ENCODE data around the gene ROR1. TPM values are rescaled to one million over a fixed set of nuclear protein-coding genes. Genes with fewer than 3 reads are reported as not detected.
A peak's percentile ranks its signal among the peaks of the same experiment; 100 is the strongest.

ROR1 gene
- total RNA-seq, 1 donor from 2014 or later = 0.26 TPM

GRCh38 chr1:64187646-64188045, 413.8 kb downstream of the ROR1 start:
- FAIRE-seq (peak; percentile 18), DNase-seq (ENCODE audit: low read depth) (no peak)
- Histone ChIP-seq H3K36me3 (ENCODE audit: control insufficient read depth, insufficient read depth, low read length) (no peaks in the 10 kb centered on the region), H3K27me3 (ENCODE audit: control insufficient read depth, insufficient read depth, low read length) (no peaks in the 10 kb centered on the region), H3K4me3 (ENCODE audit: low read depth, low read length) (no peak overlapping the region)
- TF ChIP-seq CTCF (IDR thresholded peaks at IDR 0.05; ENCODE audit: insufficient read depth, low read length, severe bottlenecking) = no peak

GRCh38 chr1:64192290-64192689, 418.5 kb downstream of the ROR1 start:
- no peak for DNase-seq (ENCODE audit: low read depth)
- H3K4me3 ChIP-seq (ENCODE audit: low read depth, low read length) = no peak overlapping the region
- H3K36me3 ChIP-seq (ENCODE audit: control insufficient read depth, insufficient read depth, low read length) = no peaks in the 10 kb centered on the region
- FAIRE-seq = peak; percentile 50
- no peaks in the 10 kb centered on the region for H3K27me3 ChIP-seq (ENCODE audit: control insufficient read depth, insufficient read depth, low read length)
- TF ChIP-seq CTCF (IDR thresholded peaks at IDR 0.05; ENCODE audit: insufficient read depth, low read length, severe bottlenecking) = no peak

- no peaks in the 10 kb centered on the region for H3K27me3 ChIP-seq (ENCODE audit: control insufficient read depth, insufficient read depth, low read length)
- no peak for FAIRE-seq
- DNase-seq (ENCODE audit: low read depth) = no peak
- H3K36me3 ChIP-seq (ENCODE audit: control insufficient read depth, insufficient read depth, low read length) = no peaks in the 10 kb centered on the region
- no peak overlapping the region for H3K4me3 ChIP-seq (ENCODE audit: low read depth, low read length)
- no peak for TF ChIP-seq CTCF (IDR thresholded peaks at IDR 0.05; ENCODE audit: insufficient read depth, low read length, severe bottlenecking)
Measured at GRCh38 chr1:64194168-64195080, 420.6 kb downstream of the ROR1 start.

- TF ChIP-seq CTCF (IDR thresholded peaks at IDR 0.05; ENCODE audit: insufficient read depth, low read length, severe bottlenecking) = no peak
- Histone ChIP-seq H3K4me3 (ENCODE audit: low read depth, low read length) (no peak overlapping the region), H3K27me3 (ENCODE audit: control insufficient read depth, insufficient read depth, low read length) (no peaks in the 10 kb centered on the region), H3K36me3 (ENCODE audit: control insufficient read depth, insufficient read depth, low read length) (no peaks in the 10 kb centered on the region)
- DNase-seq (ENCODE audit: low read depth) (no peak), FAIRE-seq (no peak)
Measured at GRCh38 chr1:64195081-64195395, 421.2 kb downstream of the ROR1 start.

- DNase-seq (ENCODE audit: low read depth) = no peak
- Histone ChIP-seq H3K27me3 (ENCODE audit: control insufficient read depth, insufficient read depth, low read length) (no peaks in the 10 kb centered on the region), H3K36me3 (ENCODE audit: control insufficient read depth, insufficient read depth, low read length) (no peaks in the 10 kb centered on the region), H3K4me3 (ENCODE audit: low read depth, low read length) (no peak overlapping the region)
- no peak for FAIRE-seq
- no peak for TF ChIP-seq CTCF (IDR thresholded peaks at IDR 0.05; ENCODE audit: insufficient read depth, low read length, severe bottlenecking)
Measured at GRCh38 chr1:64196074-64196870, 422.5 kb downstream of the ROR1 start.
